Adipose tissue (tissue), 3 donors: Measurements from ENCODE around the gene GDPD2. TPM values are rescaled to one million over a fixed set of nuclear protein-coding genes. Genes with fewer than 3 reads are reported as not detected.

Source experiments
- polyA plus RNA-seq, 3 donors: library from polyadenylated mRNA; stranded (reverse); fragments of 200-250 nt; gene quantifications; one replicate each; pipeline ENCODE4 v1.2.3, GENCODE V29; 2013
- donor health status: healthy with polysubstance abuse.
- donor health status: Bipolar disorder and iron deficiency.
- donor health status: healthy.

Gene GDPD2
- polyA plus RNA-seq, 3 donors: 0.09 TPM; not detected in 2

Other genes starting within 250 kb of the GDPD2 start
- gene DGAT2L6, start 245.8 kb upstream of the GDPD2 start, polyA plus RNA-seq: not detected
- gene AWAT1, start 188.7 kb upstream of the GDPD2 start, polyA plus RNA-seq: not detected
- under 1 TPM in 1 of 3 donors, not detected in 2; 0.10 TPM for gene P2RY4, start 163.1 kb upstream of the GDPD2 start, polyA plus RNA-seq
- not detected for gene ARR3, start 155.0 kb upstream of the GDPD2 start, polyA plus RNA-seq
- gene RAB41, start 141.1 kb upstream of the GDPD2 start, polyA plus RNA-seq: not detected
- 10 to 100 TPM; 18.2 to 48.2 (median 33.0) TPM for gene PDZD11, start 133.4 kb upstream of the GDPD2 start, polyA plus RNA-seq
- under 1 TPM; 0.06 to 0.34 (median 0.13) TPM for gene KIF4A, start 133.2 kb upstream of the GDPD2 start, polyA plus RNA-seq
- 10 to 100 TPM in 1 of 3 donors, 1 to 10 TPM in 2; 2.4 to 21.9 (median 4.2) TPM for gene DLG3, start 21.5 kb downstream of the GDPD2 start, polyA plus RNA-seq